ENCODE measurements around the gene NOD1.
"Not testable (repeated sequence)": the region's sequence is repeated elsewhere in the genome, so short reads cannot be mapped to it uniquely, and the experiment has no call there.

NOD1 gene, protein sequence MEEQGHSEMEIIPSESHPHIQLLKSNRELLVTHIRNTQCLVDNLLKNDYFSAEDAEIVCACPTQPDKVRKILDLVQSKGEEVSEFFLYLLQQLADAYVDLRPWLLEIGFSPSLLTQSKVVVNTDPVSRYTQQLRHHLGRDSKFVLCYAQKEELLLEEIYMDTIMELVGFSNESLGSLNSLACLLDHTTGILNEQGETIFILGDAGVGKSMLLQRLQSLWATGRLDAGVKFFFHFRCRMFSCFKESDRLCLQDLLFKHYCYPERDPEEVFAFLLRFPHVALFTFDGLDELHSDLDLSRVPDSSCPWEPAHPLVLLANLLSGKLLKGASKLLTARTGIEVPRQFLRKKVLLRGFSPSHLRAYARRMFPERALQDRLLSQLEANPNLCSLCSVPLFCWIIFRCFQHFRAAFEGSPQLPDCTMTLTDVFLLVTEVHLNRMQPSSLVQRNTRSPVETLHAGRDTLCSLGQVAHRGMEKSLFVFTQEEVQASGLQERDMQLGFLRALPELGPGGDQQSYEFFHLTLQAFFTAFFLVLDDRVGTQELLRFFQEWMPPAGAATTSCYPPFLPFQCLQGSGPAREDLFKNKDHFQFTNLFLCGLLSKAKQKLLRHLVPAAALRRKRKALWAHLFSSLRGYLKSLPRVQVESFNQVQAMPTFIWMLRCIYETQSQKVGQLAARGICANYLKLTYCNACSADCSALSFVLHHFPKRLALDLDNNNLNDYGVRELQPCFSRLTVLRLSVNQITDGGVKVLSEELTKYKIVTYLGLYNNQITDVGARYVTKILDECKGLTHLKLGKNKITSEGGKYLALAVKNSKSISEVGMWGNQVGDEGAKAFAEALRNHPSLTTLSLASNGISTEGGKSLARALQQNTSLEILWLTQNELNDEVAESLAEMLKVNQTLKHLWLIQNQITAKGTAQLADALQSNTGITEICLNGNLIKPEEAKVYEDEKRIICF

DNA sequence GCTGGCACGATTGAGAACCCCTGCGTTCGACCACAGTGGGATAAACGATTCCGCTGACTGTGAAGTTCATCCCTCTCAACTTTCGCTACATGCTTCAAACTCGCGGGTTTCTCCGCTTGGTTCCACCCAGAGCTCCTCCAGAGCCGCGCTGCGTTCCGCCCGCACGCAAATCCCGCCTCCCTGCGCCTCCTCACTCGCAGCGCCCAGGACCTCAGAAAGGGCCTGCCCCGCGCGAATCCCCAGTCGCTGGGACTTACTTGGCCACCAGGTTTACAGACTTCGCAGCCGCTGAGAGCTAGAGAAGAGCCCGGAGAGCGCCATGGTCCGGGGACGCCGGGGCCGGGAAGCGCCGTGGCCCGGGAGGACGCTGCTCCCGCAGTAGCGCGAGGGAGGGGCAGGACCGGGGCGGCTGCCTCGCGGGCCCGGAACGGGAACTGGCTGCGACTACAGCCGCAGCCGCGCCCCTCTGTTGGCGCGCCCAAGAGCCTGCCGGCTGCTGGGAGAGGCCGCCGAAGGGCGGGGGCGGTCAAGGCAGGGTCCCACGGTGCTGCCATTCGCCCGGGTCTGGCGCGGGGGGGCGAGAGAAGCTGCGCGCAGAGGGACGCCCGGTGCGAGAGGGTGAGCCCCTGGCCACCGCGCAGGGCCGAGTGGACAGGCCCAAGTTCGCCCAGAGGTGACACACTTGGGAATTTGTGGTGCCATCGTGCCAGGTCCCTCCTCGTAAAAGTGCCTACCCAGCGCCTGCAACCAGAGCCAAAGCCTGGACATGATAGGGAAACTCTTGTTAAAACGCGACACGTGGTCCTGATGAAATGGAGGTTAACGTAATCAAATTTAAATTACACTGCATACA, at the start of gene NOD1:
TSS of gene NOD1 (minus strand) at position 436 of the 853 bp plus-strand sequence. CDS start 21,863 bp downstream, outside the sequence.
- DNase-seq, result peak; percentile 31

DNA sequence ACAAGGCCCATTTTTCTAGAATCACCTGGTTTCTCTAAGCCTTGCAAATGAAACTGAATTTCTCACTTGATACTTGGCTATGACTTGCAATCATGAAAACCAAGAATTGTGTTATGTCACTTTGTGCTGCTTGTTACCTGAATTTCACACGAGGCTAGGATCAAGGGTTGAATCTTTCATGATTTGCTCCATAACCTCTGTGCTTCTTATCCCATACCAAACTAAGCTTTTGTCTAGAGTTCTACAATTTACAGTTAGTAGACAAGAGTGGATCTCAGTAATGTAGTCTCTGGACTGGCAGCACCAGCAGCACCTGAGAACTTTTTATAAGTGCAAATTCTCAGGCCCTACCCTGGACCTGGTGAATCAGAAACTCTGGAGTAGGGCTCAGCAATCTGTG, 48.7 kb upstream of the NOD1 start:
- DNase-seq, result not testable (repeated sequence)

DNA sequence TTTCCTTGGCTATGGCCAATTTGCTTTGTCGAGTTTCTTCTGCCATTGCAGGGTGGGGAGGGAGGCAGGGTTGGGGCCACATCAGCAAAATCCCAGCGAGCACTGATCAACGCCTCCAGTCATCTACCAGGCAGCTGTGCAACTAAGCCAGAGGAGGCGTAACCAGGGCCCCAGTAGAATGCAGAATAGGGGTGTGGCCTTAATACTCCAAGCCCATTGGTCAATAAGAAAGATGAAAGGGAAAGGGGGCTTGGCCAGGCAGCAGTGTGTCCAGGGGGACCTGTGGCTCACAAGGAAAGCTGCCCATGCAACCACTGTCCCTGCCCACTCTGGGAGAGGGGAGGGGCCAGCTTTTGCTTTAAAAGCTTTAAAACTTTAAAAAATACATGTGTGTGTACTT, 47.6 kb upstream of the NOD1 start:
- DNase-seq, result no peak

DNA sequence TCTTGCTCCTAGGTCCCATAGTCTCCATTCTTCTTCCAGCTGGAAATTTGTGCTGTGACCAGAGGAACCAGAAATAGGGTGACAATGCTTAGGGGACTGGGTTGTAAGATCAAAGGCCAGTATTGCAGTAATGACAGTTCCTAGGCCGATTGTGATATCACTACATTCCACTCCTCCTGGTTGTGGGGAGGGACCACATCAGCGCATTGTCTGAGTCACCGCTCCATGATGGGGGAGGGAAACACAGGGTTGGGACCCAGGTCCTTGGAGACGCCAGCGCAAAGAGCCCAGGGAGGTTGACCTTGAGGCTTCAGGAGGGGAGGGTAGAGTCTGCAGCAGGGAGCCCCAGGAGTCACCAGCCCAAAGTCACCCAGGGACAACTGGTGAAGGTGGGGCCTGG, 46.8 kb upstream of the NOD1 start:
- DNase-seq, result no peak

DNA sequence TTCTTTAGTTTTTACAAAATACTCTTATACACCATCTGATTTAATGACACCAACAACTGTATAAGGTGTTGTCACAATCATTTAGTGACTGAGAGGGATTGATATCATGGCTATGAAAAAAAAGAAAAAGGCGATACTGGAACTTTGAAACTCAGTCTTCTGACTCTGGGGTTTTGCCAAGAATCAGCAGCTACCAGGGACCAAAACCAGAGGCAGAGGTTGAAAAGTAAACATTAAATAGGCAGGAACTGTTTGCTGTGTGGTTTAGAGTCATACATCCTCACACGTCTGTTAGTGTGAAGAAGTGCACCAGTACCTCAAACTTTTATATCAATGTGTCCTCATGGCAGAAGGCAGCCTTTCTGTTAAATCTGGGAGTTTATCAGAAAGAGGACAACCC, 46.0 kb upstream of the NOD1 start:
- DNase-seq, result no peak

DNA sequence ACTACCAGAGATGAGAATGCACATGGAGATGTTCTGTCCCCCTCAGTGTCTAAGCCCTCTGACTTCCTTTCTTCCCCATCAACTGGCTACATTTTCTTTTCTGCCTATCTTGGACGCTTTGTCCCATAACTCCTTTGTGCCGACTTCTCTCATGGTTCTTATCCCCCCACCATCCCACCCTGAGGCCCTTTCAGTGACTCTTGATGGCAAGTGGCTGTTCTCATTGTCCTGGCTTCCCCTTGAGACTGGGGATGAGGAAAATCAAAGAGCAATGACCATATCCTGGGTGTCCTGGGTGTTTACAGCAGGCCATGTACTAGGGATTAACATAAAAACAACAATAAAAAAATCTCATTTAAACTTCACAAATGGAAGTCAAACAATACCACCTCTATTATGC, 44.9 kb upstream of the NOD1 start:
- DNase-seq, result no peak

DNA sequence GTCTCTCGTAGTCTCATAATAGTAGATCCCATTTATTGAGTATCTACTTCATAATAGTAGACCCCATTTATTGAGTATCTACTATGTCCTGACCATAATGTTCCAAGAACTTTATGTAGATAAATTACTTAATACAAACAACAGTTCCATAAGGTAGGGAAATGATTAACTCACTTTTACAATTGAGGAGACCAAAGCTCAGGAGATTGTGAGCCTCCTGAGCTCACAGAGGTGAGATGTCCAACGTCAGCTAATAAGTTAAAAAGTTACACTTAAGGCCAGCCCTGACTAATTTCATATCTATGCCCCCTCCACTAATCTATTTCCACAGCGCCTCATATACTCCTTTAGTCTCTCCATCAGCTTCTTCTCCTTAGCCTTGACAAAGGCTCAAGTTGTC, 43.6 kb upstream of the NOD1 start:
- DNase-seq, result no peak

DNA sequence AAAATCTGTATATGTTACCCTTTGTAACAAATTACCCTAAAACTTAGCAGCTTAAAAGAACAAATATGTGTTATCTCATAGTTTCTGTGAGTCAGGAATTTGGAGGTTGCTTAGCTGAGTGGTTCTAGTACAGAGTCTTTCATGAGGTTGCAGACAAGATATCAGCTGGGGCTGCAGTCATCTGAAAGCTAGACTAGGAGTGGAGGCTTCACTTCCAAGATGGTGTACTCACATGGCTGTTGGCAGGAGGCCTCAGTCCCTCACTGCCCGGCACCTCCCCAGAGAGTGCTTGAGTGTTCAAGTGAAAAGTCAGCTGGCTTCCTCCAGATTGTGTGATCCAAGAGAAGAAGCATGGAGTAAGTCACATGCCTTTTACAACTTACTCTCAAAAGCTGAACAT, 42.9 kb upstream of the NOD1 start:
- DNase-seq, result peak; percentile 19

DNA sequence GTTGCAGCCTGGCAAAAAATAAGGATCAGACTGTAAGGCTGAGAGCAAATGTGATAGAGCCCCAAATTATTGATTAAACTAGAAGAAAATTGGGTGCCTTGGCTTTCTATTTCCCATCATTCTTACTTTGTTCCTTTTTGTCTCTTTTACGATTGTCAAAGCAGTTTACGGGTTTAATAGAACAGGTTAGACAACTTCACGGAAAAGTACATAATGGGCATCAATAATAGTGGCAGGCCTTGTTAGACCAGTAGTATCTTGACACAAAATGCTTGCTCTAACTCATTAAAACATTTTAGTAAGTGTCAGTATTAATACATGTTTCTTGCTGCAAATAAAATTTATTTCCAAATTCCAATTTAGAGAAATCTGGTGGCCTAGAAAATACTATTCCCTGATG, 40.5 kb upstream of the NOD1 start:
- no peak for DNase-seq

DNA sequence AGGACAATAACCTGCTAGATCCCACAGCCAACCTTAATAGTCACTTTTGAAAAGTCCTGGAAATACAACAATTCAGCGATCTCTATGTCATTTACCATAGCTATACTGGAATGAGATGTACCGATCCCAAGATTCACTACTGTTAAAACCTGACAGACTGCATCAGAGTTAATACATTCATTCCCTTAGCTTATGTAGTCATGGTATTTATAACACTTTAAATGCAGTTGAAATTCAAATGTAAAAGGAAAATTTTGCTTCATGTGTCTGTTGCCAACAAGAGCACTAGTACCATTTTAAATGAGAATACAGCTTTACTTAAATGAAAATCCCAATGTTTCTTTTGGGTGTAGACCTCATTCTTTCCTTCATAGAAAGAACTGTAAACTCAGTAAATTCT, 37.2 kb upstream of the NOD1 start:
- no peak for DNase-seq

DNA sequence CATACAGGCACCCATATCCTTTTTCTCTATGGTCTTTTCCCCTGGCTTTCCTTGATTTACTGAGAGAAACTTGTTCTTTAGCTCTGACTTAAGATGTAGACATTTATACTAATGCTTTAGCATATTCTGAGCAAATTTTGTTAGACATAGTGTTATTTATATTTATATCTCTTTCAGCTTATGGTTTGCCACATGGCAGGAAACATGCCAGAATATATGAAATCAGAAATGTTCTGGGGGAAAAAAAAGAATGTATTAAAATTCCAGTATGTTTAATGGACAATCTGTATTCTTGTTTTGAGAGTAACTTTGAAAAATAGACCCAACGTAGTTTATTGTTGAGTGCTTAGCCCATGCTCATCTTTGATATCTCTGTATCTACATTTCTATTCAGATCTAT, 36.2 kb upstream of the NOD1 start:
- no peak for DNase-seq

DNA sequence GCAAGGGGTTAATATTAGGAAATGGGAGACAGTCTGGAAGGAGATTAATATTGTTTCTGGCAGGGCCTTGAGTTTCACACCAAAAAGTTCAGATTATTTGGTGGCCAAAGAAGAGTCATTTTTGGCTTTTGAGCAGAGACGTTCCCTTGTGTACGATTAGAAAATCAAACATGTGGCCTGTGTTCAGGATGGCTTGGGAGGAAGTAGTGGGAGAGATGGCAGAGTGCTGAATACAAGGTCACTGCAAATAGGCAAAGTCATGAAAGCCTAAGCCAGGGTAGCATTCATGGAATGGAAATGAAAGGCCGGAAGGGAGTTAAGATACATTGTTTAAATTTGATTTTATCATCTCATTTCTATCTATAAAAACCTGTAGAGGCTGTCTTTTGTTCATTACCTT, 35.6 kb upstream of the NOD1 start:
- DNase-seq, result no peak

DNA sequence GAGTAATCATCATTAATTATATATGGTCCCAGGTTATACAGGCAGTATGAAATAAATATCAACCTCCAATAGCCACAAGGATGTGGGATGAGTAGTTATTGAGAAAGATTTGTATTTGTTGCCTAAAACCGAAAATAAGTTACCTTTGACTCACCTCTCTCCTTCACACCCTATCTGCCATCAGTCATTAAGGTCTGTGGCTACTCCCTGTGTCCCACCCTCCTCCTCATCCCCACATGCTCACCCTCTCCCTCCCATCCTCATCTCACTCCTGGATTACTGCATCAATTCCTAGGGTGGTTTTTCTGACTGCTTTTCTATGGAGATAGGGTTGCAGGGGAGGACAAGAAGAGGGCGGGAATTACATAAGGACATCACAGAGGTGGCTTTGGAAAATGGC, 35.2 kb upstream of the NOD1 start:
- no peak for DNase-seq

DNA sequence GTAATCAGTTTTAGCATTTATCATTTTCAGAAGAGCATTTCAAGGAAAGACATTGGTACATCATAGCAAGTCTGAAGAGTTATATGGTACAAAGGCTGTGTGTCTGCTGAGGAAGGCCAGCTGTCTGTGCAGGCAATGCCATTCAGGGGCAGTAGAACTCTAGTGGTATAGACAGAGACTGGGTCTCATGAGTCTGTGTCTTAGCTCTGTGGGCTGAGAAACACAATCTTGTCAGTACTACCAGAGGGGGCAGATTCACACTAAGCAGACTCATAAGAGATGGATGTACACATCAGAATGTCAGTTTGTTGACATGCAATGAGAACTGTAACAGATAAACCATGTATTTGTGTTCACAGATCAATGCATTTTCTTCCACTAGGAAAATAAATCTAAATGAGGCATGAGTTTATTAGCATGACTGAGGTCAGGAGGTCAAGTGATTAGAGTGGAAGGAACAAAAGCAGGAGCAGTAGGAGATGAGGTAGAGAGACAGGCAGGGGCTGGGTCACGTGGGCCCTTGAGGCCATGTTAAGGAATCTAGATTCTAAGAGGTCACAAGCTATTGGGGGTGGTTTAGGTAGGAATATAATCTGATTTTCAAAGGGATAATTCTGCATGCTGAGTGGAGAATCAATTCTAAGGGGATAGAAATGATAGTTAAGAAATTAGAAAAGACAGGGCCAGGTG, 33.5 kb upstream of the NOD1 start:
- DNase-seq, result no peak

DNA sequence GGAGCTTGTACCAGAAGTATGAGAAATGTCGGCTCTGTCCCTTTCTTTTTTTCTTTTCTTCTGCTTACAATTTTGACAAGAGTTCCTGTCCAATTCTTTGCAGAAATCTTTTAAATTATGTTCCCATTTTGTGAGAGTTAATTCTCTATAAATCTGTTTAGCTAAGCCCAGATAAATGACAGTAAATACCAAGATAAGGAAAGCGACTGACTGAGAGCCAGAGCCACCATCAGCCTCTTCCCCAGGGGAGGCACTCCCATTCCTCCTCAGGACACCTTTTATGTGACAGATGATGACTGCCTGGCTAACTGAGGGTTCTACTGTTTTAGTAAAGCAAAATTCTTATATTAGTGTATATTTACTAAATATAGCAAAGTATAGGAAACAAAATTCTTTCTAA, 32.9 kb upstream of the NOD1 start:
- DNase-seq, result no peak

DNA sequence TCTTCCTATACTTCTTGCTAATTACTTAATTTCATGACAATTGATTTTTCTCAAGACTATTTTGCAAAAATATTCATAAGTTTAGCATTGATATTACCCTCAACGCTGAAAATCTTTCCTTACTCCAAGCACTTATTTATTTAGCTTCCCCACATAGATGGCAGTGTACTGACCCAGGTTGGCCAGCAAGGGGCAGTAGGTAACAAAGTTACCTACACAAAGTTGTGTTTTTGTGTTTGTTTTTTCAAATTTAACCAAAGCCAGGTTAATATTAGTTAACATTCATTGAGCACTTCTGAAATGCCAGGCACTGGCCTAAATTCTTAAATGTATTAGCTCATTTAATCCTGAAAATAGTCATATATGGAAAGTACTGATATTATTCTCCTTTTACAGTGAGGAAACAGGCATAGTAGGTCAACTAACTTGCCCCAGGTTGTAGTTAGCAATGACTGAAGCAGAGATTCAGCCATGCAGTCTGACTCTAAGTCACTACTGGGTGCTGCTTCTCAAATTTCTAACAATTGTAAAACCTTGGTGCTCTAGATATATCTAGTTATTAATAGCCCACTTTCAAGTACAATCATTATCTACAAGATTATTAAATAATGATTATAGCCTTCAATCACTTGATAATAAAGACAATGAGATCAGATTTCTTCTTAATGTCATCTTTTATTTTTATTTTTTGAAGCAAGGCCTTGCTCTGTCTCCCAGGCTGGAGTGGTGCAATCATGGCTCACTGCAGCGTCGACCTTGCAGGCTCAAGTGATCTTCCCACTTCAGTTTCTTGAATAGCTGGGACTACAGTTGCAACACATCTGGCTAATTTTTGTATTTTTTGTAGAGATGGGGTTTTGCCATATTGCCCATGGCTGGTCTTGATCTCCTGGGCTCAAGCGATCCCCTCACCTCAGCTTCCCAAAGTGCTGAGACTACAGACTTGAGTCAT, 31.8 kb upstream of the NOD1 start:
- no peak for DNase-seq

DNA sequence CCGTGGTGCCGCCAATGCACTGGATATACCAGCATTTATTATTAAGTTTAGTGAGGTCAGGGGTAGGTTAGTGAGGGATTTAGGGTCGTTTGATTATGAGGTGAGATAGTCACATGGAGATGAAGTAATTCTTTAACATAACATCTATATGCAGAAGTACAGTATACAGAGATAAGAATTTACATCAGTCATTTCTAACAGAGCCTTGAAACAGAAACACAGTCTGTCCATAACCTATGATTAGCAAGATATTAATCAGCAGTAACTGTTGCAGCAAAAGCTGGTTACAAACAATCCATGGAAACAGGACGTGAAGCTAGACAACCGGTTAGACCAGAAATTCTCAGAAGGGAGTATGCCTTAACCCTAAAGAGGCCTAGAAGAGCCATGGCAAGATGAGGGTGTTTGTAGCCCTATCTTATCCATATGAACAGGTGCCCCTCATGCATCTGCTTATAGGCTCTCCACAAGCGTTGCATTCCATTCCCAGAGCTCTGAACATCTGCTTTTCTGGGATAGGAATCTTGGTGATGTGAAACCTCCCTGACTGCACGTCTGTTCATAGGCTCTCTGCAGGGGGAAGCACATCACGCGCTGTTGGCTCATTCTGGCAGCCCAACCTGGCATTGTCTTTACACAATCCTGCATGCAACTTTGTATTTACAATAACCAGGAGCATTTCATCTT, 30.7 kb upstream of the NOD1 start:
- DNase-seq, result not testable (repeated sequence)

DNA sequence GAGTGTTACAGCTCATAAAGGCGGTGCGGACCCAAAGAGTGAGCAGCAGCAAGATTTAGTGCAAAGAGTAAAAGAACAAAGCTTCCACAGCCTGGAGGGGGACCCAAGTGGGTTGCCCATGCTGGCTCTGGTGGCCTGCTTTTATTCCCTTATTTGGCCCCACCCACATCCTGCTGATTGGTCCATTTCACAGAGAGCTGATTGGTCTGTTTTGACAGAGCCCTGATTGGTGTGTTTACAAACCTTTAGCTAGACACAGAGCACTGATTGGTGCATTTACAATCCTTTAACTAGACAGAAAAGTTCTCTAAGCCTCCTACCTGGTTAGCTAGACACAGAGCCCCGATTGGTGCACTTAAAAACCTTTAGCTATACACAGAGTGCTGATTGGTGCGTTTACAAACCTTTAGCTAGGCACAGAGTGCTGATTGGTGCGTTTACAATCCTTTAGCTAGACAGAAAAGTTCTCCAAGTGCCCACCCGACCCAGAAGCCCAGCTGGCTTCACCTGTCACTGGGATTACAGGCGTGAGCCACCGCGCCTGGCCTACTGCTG, 28.8 kb upstream of the NOD1 start:
- DNase-seq, result not testable (repeated sequence)

DNA sequence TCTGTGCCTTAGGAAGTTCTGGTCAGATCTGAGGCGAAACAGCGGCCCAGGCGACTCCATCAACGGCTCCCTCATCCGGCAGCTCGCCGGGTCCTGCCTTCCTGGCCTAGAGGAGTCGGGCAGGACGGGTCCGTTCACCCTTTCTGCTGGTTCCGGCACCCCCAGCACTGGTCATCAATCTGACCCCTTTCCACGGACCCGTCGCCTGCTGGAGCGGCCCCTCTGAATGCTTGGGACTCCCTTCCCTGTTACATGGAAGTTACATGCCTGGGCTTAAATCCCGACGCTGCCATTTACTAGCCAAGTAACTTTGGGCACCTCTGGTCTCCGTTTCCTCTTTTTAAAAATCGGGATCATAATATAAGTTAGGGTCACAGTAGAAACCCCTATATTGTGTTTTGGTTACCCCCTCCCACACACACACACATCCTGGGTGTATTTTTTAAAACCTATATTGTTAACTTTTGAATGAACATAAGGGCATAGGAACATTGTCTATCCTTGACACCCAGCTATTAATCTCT, 26.7 kb upstream of the NOD1 start:
- DNase-seq, result no peak

Data from DMS79 (cell line).